ENCODE data around the gene STARD10. TPM values are rescaled to one million over a fixed set of nuclear protein-coding genes. Genes with fewer than 3 reads are reported as not detected.

STARD10 gene
- total and polyA plus RNA-seq, 2 of the 8 experiments (the other 6 are each of a cell fraction or from before 2014, with no cell fraction given) = 23.7 to 35.7 TPM

DNA sequence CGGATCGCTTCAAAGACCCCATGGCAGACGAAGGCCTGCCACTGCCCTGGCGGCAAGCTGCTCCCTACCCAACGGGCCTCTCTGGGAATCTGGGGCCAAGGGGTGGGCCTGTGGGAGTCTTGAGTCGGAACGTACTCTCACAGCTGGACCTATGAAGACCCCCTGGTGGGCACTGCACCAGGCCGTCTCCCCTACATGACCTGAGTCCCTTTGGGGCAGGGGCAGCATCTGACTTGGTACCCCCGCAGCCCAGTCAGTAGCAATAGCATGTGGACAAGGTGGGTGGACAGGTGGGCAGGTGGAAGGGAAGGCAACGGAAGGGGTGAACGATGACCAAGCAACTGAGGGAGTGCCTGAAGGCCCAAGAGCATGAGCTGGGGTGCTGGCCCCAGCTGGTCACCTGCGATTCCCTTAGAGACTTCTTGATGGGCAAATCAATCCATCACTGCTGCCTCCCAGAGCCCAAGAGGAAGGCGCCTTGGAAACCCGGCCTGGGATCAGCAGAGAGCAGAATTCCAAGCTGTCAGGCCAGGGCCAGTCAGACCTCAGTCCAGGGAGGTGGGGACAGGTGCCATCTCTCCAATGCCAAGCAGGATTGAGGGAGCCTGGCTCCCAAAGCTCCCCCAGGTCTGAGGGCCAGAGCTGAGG lies 76.9 kb downstream of the STARD10 start (continued):
- TF ChIP-seq, protein P1, sequence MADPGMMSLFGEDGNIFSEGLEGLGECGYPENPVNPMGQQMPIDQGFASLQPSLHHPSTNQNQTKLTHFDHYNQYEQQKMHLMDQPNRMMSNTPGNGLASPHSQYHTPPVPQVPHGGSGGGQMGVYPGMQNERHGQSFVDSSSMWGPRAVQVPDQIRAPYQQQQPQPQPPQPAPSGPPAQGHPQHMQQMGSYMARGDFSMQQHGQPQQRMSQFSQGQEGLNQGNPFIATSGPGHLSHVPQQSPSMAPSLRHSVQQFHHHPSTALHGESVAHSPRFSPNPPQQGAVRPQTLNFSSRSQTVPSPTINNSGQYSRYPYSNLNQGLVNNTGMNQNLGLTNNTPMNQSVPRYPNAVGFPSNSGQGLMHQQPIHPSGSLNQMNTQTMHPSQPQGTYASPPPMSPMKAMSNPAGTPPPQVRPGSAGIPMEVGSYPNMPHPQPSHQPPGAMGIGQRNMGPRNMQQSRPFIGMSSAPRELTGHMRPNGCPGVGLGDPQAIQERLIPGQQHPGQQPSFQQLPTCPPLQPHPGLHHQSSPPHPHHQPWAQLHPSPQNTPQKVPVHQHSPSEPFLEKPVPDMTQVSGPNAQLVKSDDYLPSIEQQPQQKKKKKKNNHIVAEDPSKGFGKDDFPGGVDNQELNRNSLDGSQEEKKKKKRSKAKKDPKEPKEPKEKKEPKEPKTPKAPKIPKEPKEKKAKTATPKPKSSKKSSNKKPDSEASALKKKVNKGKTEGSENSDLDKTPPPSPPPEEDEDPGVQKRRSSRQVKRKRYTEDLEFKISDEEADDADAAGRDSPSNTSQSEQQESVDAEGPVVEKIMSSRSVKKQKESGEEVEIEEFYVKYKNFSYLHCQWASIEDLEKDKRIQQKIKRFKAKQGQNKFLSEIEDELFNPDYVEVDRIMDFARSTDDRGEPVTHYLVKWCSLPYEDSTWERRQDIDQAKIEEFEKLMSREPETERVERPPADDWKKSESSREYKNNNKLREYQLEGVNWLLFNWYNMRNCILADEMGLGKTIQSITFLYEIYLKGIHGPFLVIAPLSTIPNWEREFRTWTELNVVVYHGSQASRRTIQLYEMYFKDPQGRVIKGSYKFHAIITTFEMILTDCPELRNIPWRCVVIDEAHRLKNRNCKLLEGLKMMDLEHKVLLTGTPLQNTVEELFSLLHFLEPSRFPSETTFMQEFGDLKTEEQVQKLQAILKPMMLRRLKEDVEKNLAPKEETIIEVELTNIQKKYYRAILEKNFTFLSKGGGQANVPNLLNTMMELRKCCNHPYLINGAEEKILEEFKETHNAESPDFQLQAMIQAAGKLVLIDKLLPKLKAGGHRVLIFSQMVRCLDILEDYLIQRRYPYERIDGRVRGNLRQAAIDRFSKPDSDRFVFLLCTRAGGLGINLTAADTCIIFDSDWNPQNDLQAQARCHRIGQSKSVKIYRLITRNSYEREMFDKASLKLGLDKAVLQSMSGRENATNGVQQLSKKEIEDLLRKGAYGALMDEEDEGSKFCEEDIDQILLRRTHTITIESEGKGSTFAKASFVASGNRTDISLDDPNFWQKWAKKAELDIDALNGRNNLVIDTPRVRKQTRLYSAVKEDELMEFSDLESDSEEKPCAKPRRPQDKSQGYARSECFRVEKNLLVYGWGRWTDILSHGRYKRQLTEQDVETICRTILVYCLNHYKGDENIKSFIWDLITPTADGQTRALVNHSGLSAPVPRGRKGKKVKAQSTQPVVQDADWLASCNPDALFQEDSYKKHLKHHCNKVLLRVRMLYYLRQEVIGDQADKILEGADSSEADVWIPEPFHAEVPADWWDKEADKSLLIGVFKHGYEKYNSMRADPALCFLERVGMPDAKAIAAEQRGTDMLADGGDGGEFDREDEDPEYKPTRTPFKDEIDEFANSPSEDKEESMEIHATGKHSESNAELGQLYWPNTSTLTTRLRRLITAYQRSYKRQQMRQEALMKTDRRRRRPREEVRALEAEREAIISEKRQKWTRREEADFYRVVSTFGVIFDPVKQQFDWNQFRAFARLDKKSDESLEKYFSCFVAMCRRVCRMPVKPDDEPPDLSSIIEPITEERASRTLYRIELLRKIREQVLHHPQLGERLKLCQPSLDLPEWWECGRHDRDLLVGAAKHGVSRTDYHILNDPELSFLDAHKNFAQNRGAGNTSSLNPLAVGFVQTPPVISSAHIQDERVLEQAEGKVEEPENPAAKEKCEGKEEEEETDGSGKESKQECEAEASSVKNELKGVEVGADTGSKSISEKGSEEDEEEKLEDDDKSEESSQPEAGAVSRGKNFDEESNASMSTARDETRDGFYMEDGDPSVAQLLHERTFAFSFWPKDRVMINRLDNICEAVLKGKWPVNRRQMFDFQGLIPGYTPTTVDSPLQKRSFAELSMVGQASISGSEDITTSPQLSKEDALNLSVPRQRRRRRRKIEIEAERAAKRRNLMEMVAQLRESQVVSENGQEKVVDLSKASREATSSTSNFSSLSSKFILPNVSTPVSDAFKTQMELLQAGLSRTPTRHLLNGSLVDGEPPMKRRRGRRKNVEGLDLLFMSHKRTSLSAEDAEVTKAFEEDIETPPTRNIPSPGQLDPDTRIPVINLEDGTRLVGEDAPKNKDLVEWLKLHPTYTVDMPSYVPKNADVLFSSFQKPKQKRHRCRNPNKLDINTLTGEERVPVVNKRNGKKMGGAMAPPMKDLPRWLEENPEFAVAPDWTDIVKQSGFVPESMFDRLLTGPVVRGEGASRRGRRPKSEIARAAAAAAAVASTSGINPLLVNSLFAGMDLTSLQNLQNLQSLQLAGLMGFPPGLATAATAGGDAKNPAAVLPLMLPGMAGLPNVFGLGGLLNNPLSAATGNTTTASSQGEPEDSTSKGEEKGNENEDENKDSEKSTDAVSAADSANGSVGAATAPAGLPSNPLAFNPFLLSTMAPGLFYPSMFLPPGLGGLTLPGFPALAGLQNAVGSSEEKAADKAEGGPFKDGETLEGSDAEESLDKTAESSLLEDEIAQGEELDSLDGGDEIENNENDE (IDR thresholded peaks at IDR 0.05; ENCODE audit: insufficient replicate concordance, low read length) = no peak
- TF ChIP-seq RFX5 (IDR thresholded peaks at IDR 0.05; ENCODE audit: borderline replicate concordance, low read depth, low read length) = no peak
- TF ChIP-seq EP300 (IDR thresholded peaks at IDR 0.05; ENCODE audit: borderline replicate concordance in 1 of 2, low read depth in 2 of 2, low read length in 2 of 2) = no peak
- no peak for TF ChIP-seq TAF7 (optimal IDR thresholded peaks at IDR 0.05; ENCODE audit: borderline replicate concordance, low read depth, low read length)
- TF ChIP-seq, protein P2, sequence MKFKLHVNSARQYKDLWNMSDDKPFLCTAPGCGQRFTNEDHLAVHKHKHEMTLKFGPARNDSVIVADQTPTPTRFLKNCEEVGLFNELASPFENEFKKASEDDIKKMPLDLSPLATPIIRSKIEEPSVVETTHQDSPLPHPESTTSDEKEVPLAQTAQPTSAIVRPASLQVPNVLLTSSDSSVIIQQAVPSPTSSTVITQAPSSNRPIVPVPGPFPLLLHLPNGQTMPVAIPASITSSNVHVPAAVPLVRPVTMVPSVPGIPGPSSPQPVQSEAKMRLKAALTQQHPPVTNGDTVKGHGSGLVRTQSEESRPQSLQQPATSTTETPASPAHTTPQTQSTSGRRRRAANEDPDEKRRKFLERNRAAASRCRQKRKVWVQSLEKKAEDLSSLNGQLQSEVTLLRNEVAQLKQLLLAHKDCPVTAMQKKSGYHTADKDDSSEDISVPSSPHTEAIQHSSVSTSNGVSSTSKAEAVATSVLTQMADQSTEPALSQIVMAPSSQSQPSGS (IDR thresholded peaks at IDR 0.05; ENCODE audit: low read length) = no peak

All from H1 (cell line).